WERI-Rb-1 (cell line): ENCODE measurements around the gene ZFPL1.

Experiments
- DNase-seq: peaks from one replicate; pipeline ENCODE4 v3.0.0-alpha.2; 2020
- H3K27ac ChIP-seq: fragments of 250-450 bp; sonication (Bioruptor Pico); 2 replicates; pipeline ENCODE4 v1.5.1; 2020; ENCODE audit warnings: mild to moderate bottlenecking, moderate library complexity
- H3K27me3 ChIP-seq: fragments of 250-450 bp; sonication (Bioruptor Pico); 2 replicates; pipeline ENCODE4 v1.5.1; 2021; ENCODE audit warnings: mild to moderate bottlenecking, low read depth, moderate library complexity; ENCODE audit not compliant: insufficient read depth, severe bottlenecking
- H3K36me3 ChIP-seq: fragments of 250-450 bp; sonication (Bioruptor Pico); 2 replicates; pipeline ENCODE4 v1.5.1; 2020; ENCODE audit warnings: mild to moderate bottlenecking, moderate library complexity
- H3K4me3 ChIP-seq: 2 replicates; pipeline ENCODE4 v1.5.1; 2011; ENCODE audit warnings: low read depth, mild to moderate bottlenecking, control low read depth, low read length
- H3K9me3 ChIP-seq: fragments of 250-450 bp; sonication (Bioruptor Pico); 2 replicates; pipeline ENCODE4 v1.5.1; 2021; ENCODE audit warnings: mild to moderate bottlenecking, moderate library complexity; ENCODE audit not compliant: severe bottlenecking
- CTCF ChIP-seq: IDR thresholded peaks from 2 replicates; pipeline ENCODE4 v1.5.1; 2011; ENCODE audit warnings: low read depth, mild to moderate bottlenecking, control low read depth, inconsistent platforms, low read length

ZFPL1 gene

GRCh38 chr11:65104628-65105027 lies 20.6 kb downstream of the ZFPL1 start:
- Histone ChIP-seq H3K36me3 (peaks cover 8% of the 10 kb centered on the region; the same call in 1 of the 2 replicates), H3K27me3 (no peaks in the 10 kb centered on the region), H3K4me3 (no peak overlapping the region), H3K9me3 (no peaks in the 10 kb centered on the region), H3K27ac (no peak overlapping the region)
- no peak for TF ChIP-seq CTCF
- DNase-seq = no peak

GRCh38 chr11:65107078-65107477 lies 23.1 kb downstream of the ZFPL1 start:
- no peak overlapping the region for H3K27ac ChIP-seq
- no peaks in the 10 kb centered on the region for H3K9me3 ChIP-seq
- peaks cover 8% of the 10 kb centered on the region; the same call in 1 of the 2 replicates for H3K36me3 ChIP-seq
- H3K27me3 ChIP-seq = no peaks in the 10 kb centered on the region
- DNase-seq = no peak
- no peak overlapping the region for H3K4me3 ChIP-seq
- no peak for TF ChIP-seq CTCF

DNA sequence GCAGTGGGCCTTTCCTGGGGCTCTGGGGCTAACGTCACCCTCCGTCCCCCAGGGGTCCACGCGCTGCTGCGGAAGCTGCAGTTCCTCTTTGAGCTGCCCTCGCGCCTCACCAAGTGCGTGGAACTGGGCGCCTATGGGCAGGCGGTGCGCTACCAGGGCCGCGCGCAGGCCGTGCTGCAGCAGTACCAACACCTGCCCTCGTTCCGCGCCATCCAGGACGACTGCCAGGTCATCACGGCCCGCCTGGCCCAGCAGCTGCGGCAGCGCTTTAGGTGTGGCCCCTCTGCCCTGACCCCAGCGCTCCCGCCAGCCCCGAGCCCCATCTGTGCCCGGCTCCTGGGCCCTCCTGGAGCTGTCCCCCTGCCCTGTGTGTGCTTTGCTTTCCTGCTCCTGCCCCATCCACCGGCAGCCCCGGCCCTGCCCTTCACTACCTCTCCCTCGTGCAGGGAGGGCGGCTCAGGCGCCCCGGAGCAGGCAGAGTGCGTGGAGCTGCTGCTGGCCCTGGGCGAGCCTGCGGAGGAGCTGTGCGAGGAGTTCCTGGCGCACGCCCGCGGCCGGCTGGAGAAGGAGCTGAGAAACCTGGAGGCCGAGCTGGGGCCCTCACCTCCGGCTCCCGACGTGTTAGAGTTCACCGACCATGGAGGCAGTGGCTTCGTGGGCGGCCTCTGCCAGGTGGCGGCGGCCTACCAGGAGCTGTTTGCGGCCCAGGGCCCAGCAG lies 23.9 kb downstream of the ZFPL1 start:
- no peaks in the 10 kb centered on the region for H3K27me3 ChIP-seq
- peaks cover 8% of the 10 kb centered on the region; the same call in 1 of the 2 replicates for H3K36me3 ChIP-seq
- DNase-seq = no peak
- no peak overlapping the region for H3K27ac ChIP-seq
- H3K9me3 ChIP-seq = no peaks in the 10 kb centered on the region
- H3K4me3 ChIP-seq = no peak overlapping the region
- no peak for TF ChIP-seq CTCF

DNA sequence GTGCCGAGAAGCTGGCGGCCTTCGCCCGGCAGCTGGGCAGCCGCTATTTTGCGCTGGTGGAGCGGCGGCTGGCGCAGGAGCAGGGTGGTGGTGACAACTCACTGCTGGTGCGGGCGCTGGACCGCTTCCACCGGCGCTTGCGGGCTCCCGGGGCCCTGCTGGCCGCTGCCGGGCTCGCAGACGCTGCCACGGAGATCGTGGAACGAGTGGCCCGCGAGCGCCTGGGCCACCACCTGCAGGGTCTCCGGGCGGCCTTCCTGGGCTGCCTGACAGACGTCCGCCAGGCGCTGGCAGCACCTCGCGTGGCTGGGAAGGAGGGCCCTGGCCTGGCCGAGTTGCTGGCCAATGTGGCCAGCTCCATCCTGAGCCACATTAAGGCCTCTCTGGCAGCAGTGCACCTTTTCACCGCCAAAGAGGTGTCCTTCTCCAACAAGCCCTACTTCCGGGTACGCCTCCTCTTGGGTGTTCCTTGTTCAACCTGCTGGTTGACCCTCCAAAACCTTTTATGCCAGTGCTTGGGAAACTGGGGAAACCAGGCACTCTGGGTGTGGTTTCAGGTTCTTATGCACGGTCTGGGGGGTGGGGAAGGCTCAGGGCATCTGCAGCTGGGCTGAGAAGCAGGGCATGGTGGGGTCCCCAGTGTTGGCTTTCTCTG lies 24.6 kb downstream of the ZFPL1 start:
- Histone ChIP-seq H3K9me3 (no peaks in the 10 kb centered on the region), H3K4me3 (no peak overlapping the region), H3K36me3 (peaks cover 8% of the 10 kb centered on the region; the same call in 1 of the 2 replicates), H3K27me3 (no peaks in the 10 kb centered on the region), H3K27ac (no peak overlapping the region)
- no peak for DNase-seq
- TF ChIP-seq CTCF = no peak

DNA sequence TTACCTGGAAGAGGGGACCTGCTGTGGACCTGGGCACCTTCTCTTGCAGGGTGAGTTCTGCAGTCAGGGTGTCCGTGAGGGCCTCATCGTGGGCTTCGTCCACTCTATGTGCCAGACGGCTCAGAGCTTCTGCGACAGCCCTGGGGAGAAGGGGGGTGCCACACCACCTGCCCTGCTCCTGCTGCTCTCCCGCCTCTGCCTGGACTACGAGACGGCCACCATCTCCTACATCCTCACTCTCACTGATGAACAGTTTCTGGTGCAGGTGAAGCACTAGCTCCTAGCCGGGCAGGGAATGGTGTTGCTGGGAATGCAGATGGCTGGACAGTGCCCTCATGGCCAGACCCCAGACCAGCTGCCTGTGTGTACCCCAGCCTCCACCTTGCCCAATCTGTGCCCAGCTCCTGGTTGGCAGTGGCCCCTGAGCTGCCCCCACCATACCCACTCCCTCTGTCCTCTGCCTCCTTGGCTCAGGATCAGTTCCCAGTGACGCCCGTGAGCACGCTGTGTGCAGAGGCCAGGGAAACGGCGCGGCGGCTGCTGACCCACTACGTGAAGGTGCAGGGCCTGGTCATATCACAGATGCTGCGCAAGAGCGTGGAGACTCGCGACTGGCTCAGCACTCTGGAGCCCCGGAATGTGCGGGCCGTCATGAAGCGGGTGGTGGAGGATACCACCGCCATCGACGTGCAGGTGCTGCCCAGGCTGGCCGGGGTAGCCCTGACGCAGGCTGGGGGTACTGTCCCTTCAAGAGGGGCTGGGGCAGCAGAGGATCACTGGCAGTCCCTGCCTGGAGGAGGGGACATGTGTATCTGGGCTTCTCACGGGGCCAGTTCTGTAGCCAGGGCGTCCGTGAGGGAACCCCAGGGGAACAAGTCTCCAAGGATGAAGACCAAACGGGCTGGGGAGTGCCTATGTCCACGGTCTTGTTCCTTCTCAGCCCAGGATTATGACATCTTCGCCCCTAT lies 25.5 kb downstream of the ZFPL1 start:
- no peak overlapping the region for H3K4me3 ChIP-seq
- no peak for TF ChIP-seq CTCF
- H3K27ac ChIP-seq = no peak overlapping the region
- peaks cover 8% of the 10 kb centered on the region; the same call in 1 of the 2 replicates for H3K36me3 ChIP-seq
- H3K9me3 ChIP-seq = no peaks in the 10 kb centered on the region
- H3K27me3 ChIP-seq = no peaks in the 10 kb centered on the region
- DNase-seq = no peak
